ENCODE measurements around the gene NACA.

NACA gene

DNA sequence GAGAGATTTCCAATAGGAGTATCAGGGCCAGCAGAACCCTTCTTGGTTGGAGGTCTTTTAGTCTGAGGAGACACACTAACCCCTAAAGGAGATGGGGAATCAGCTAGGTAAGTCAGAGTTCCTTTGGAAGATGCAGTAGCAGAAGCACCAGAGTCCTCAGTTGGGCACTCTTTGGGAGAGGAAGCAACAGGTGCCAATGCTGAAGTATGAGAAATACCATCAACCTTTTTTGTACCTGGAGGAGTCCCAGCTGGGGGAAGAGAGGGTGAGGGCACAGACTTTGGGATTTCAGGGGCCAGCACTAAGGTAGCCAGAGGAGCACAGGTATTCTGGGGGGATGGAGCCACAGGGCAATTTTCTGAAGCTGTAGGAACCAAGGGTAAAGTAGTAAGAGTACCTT, 6.0 kb downstream of the NACA start:
- DNase-seq (ENCODE audit: low read depth in 1 of 2, low spot score in 1 of 2), result no peak
- Histone ChIP-seq H3K4me3 (replicated peaks; ENCODE audit: insufficient read depth, low read length) (no peak overlapping the region), H3K27me3 (ENCODE audit: insufficient read depth, poor library complexity, severe bottlenecking) (no peaks in the 10 kb centered on the region), H3K27ac (replicated peaks) (peak overlapping the region; percentile 94)
- TF ChIP-seq POLR2AphosphoS5 (IDR thresholded peaks at IDR 0.05; ENCODE audit: low read depth) (no peak), SPI1 (IDR thresholded peaks at IDR 0.05; ENCODE audit: borderline replicate concordance, low read depth) (no peak)

DNA sequence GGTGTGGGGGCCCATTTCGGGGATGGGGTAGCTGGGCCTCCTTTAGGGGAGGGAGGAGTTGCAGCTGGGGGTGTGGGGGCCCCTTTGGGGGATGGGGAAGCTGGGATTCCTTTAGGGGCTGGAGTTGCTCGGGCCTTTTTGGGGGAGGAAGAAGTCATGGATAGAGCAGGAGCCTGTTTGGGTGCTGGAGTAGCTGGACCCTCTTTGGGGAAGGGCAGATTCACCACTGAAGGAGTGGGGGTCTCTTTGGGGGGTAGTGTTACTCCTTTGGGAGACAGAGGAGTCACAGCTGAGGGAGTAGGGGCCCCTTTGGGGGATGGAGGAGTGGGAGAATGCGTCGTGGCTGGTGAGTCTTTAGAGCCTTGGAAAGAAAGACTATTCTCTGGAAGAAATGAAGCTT, 6.5 kb downstream of the NACA start:
- H3K27me3 ChIP-seq (ENCODE audit: insufficient read depth, poor library complexity, severe bottlenecking), result no peaks in the 10 kb centered on the region
- no peak overlapping the region for H3K4me3 ChIP-seq (replicated peaks; ENCODE audit: insufficient read depth, low read length)
- peak overlapping the region; percentile 94 for H3K27ac ChIP-seq (replicated peaks)
- TF ChIP-seq SPI1 (IDR thresholded peaks at IDR 0.05; ENCODE audit: borderline replicate concordance, low read depth) (no peak), GABPA (IDR thresholded peaks at IDR 0.05; ENCODE audit: low read depth) (no peak), POLR2AphosphoS5 (IDR thresholded peaks at IDR 0.05; ENCODE audit: low read depth) (no peak)
- TF ChIP-seq, protein P1, sequence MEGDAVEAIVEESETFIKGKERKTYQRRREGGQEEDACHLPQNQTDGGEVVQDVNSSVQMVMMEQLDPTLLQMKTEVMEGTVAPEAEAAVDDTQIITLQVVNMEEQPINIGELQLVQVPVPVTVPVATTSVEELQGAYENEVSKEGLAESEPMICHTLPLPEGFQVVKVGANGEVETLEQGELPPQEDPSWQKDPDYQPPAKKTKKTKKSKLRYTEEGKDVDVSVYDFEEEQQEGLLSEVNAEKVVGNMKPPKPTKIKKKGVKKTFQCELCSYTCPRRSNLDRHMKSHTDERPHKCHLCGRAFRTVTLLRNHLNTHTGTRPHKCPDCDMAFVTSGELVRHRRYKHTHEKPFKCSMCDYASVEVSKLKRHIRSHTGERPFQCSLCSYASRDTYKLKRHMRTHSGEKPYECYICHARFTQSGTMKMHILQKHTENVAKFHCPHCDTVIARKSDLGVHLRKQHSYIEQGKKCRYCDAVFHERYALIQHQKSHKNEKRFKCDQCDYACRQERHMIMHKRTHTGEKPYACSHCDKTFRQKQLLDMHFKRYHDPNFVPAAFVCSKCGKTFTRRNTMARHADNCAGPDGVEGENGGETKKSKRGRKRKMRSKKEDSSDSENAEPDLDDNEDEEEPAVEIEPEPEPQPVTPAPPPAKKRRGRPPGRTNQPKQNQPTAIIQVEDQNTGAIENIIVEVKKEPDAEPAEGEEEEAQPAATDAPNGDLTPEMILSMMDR (IDR thresholded peaks at IDR 0.05; ENCODE audit: insufficient read depth, low read length), result no peak
- TF ChIP-seq, protein P2, sequence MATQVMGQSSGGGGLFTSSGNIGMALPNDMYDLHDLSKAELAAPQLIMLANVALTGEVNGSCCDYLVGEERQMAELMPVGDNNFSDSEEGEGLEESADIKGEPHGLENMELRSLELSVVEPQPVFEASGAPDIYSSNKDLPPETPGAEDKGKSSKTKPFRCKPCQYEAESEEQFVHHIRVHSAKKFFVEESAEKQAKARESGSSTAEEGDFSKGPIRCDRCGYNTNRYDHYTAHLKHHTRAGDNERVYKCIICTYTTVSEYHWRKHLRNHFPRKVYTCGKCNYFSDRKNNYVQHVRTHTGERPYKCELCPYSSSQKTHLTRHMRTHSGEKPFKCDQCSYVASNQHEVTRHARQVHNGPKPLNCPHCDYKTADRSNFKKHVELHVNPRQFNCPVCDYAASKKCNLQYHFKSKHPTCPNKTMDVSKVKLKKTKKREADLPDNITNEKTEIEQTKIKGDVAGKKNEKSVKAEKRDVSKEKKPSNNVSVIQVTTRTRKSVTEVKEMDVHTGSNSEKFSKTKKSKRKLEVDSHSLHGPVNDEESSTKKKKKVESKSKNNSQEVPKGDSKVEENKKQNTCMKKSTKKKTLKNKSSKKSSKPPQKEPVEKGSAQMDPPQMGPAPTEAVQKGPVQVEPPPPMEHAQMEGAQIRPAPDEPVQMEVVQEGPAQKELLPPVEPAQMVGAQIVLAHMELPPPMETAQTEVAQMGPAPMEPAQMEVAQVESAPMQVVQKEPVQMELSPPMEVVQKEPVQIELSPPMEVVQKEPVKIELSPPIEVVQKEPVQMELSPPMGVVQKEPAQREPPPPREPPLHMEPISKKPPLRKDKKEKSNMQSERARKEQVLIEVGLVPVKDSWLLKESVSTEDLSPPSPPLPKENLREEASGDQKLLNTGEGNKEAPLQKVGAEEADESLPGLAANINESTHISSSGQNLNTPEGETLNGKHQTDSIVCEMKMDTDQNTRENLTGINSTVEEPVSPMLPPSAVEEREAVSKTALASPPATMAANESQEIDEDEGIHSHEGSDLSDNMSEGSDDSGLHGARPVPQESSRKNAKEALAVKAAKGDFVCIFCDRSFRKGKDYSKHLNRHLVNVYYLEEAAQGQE (IDR thresholded peaks at IDR 0.05; ENCODE audit: insufficient replicate concordance, low read depth), result no peak
- no peak for DNase-seq (ENCODE audit: low read depth in 1 of 2, low spot score in 1 of 2)

DNA sequence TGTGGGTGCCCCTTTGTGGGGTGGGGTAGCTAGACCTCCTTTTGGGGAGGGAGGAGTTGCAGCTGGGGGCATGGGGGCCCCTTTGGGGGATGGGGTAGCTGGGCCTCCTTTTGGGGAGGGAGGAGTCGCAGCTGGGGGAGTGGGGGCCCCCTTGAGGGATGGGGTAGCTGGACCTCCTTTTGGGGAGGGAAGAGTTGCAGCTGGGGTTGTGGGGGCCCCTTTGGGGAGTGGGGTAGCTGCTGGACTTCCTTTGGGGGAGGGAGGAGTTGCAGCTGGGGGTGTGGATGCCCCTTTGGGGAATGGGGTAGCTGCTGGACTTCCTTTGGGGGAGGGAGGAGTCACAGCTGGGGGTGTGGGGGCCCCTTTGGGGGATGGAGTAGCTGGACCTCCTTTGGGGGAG, 7.0 kb downstream of the NACA start:
- TF ChIP-seq GABPA (IDR thresholded peaks at IDR 0.05; ENCODE audit: low read depth), result no peak
- TF ChIP-seq SPI1 (IDR thresholded peaks at IDR 0.05; ENCODE audit: borderline replicate concordance, low read depth), result no peak
- TF ChIP-seq, protein P1 (IDR thresholded peaks at IDR 0.05; ENCODE audit: insufficient read depth, low read length), result no peak
- TF ChIP-seq, protein P2 (IDR thresholded peaks at IDR 0.05; ENCODE audit: insufficient replicate concordance, low read depth), result no peak
- TF ChIP-seq POLR2AphosphoS5 (IDR thresholded peaks at IDR 0.05; ENCODE audit: low read depth), result no peak; the same call in 1 of the 2 replicates
- Histone ChIP-seq H3K27me3 (ENCODE audit: insufficient read depth, poor library complexity, severe bottlenecking) (no peaks in the 10 kb centered on the region), H3K27ac (replicated peaks) (no peak overlapping the region), H3K4me3 (replicated peaks; ENCODE audit: insufficient read depth, low read length) (no peak overlapping the region)
- peak; percentile 66 to 77 for DNase-seq (ENCODE audit: low read depth in 1 of 2, low spot score in 1 of 2)

DNA sequence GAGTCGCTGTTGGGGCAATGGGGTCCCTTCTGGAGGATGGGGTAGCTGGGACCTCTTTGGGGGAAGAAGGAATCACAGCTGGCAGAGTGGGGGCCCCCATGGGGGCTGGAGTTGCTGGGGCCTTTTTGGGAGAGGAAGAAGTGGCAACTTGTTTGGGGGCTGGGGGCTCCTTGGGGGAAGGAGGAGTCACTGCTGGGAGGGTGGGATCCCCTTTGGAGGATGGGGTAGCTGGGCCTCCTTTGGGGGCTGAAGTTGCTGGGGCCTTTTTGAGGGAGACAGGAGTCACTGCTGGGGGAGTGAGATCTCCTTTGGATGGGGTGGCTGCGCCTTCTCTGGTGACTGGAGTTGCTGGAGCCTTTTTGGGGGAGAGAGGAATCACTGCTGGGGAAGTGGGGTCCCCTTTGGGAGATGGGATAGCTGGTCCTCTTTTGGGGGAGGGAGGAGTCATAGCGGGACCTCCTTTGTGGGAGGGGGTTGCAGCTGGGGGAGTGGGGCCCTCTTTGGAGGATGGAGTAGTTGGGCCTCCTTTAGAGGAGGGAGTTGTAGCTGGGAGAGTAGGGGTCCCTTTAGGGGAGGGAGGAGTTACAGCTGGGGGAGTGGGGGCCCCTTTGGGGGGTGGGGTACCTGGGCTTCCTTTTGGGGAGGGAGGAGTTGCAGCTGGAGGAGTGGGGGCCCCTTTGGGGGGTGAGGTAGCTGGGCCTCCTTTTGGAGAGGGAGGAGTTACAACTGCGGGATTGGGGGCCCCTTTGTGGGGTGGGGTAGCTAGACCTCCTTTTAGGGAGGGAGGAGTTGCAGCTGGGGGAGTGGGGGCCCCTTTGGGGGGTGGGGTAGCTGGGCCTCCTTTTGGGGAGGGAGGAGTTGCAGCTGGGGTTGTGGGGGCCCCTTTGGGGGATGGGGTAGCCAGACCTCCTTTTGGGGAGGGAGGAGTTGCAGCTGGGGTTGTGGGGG, 7.9 kb downstream of the NACA start:
- Histone ChIP-seq H3K27me3 (ENCODE audit: insufficient read depth, poor library complexity, severe bottlenecking) (no peaks in the 10 kb centered on the region), H3K27ac (replicated peaks) (peak overlapping the region; percentile 59), H3K4me3 (replicated peaks; ENCODE audit: insufficient read depth, low read length) (no peak overlapping the region)
- DNase-seq (ENCODE audit: low read depth in 1 of 2, low spot score in 1 of 2), result peak; percentile 68 to 70
- TF ChIP-seq, protein P2 (IDR thresholded peaks at IDR 0.05; ENCODE audit: insufficient replicate concordance, low read depth), result no peak
- TF ChIP-seq SPI1 (IDR thresholded peaks at IDR 0.05; ENCODE audit: borderline replicate concordance, low read depth) (no peak), POLR2AphosphoS5 (IDR thresholded peaks at IDR 0.05; ENCODE audit: low read depth) (no peak), GABPA (IDR thresholded peaks at IDR 0.05; ENCODE audit: low read depth) (no peak)
- TF ChIP-seq, protein P1 (IDR thresholded peaks at IDR 0.05; ENCODE audit: insufficient read depth, low read length), result no peak
